ENCODE data around the gene MBLAC1. TPM values are rescaled to one million over a fixed set of nuclear protein-coding genes. Genes with fewer than 3 reads are reported as not detected.

MBLAC1 gene
- total and polyA plus RNA-seq, 10 of the 15 experiments (the other 5 are each of a cell fraction or from before 2014, with no cell fraction given) = 0.24 to 3.2 (median 1.8) TPM; not detected in 1

- H3K4me1 ChIP-seq (ENCODE audit: control insufficient read depth, insufficient read depth, low read length) = peaks cover 16% of the 10 kb centered on the region
- ChIA-PET POLR2A (interaction anchor here (0.5 to 2.9 kb wide), 18 partner anchors 11 to 441 kb away, joined by 3 to 39 read pairs (median 4); partner anchors contain the start of genes CNPY4, COPS6, GAL3ST4 and LAMTOR4), SMC1A (ENCODE audit: uncharacterized antibody, unreplicated experiment) (interaction anchor here (0.8 to 2.4 kb wide), 7 partner anchors 11 to 173 kb away, joined by 3 to 14 read pairs (median 4); no protein-coding TSS in a partner anchor), RAD21 (ENCODE audit: unreplicated experiment) (interaction anchor here (0.8 to 2.7 kb wide), 6 partner anchors 12 to 438 kb away, joined by 3 to 23 read pairs (median 8); partner anchors contain the start of gene MBLAC1), CTCF (interaction anchor here (0.6 to 1.7 kb wide), 7 partner anchors 11 to 245 kb away, joined by 3 to 4 read pairs (median 3); no protein-coding TSS in a partner anchor)
- H2AFZ ChIP-seq (ENCODE audit: control insufficient read depth, low read depth, low read length) = no peak overlapping the region; the same call in none of the 2 replicates
- peak overlapping the region; percentile 80 for H3K4me2 ChIP-seq (ENCODE audit: control insufficient read depth, insufficient read depth)
- H3K79me2 ChIP-seq (ENCODE audit: control insufficient read depth, insufficient read depth, low read length) = peaks cover 29% of the 10 kb centered on the region
- FAIRE-seq = peak; percentile 92
- peak; percentile 89 for ATAC-seq
- H3K27me3 ChIP-seq (replicated peaks in 1 of 2; ENCODE audit: control insufficient read depth in 2 of 2, insufficient read depth in 2 of 2, low read length in 1 of 2) = no peaks in the 10 kb centered on the region
- peaks cover 31 to 34% of the 10 kb centered on the region in 2 experiments for H3K36me3 ChIP-seq (ENCODE audit: control insufficient read depth in 2 of 2, insufficient read depth in 2 of 2, low read length in 1 of 2)
- DNase-seq (ENCODE audit: low read depth, low spot score) = peak; percentile 56
- in situ Hi-C loops (cut with MboI) (no loop called here), intact Hi-C loops (cut with micrococcal nuclease; ENCODE audit: unreplicated experiment) (loop anchor here (1.0 to 2.0 kb wide), 3 partner anchors 18 to 48 kb away; partner anchors contain the start of gene LAMTOR4)
- H3K27ac ChIP-seq (ENCODE audit: control insufficient read depth, insufficient read depth) = peak overlapping the region; percentile 97
- peak overlapping the region; percentile 98 for H3K9ac ChIP-seq (ENCODE audit: control insufficient read depth, insufficient read depth, low read length)
- peaks cover 2% of the 10 kb centered on the region; the same call in 1 of the 2 replicates for H4K20me1 ChIP-seq (ENCODE audit: control insufficient read depth, insufficient read depth)
- WGBS (ENCODE audit: insufficient coverage, insufficient replicate concordance, low lambda C conversion rate, missing lambda C conversion rate) = 1% methylated on average over 57 of the region's 61 CpGs
- H3K9me3 ChIP-seq (replicated peaks; ENCODE audit: control insufficient read depth, insufficient read depth, low read length) = no peaks in the 10 kb centered on the region
- H3K4me3 ChIP-seq = peak overlapping the region; percentile 88
- no TSS peak for BruUV-seq (replicated peaks)
- no peak for TF ChIP-seq ZNF687 (IDR thresholded peaks at IDR 0.05)
- TF ChIP-seq BHLHE40 (IDR thresholded peaks at IDR 0.05; ENCODE audit: borderline replicate concordance in 1 of 2, low read depth in 2 of 2, low read length in 1 of 2) = peak; percentile 38 to 84; a peak in 3 of 4 replicates
- TF ChIP-seq ZNF207 (IDR thresholded peaks at IDR 0.05; ENCODE audit: borderline replicate concordance) = peak; percentile 87; the same call in 1 of the 2 replicates
- peak; percentile 90 for TF ChIP-seq ELK1 (IDR thresholded peaks at IDR 0.05; ENCODE audit: low read depth, low read length)
- no peak for TF ChIP-seq HDGF (IDR thresholded peaks at IDR 0.05)
- no peak for TF ChIP-seq PRDM15 (CRISPR knock-in tag; IDR thresholded peaks at IDR 0.05)
- TF ChIP-seq NFIC (IDR thresholded peaks at IDR 0.05; ENCODE audit: low read depth, low read length) = no peak
- TF ChIP-seq RFX5 (IDR thresholded peaks at IDR 0.05; ENCODE audit: low read depth, low read length) = no peak
- TF ChIP-seq SMC3 (IDR thresholded peaks at IDR 0.05; ENCODE audit: borderline replicate concordance, low read length) = no peak
- no peak; the same call in 1 of the 2 replicates for TF ChIP-seq RAD51 (IDR thresholded peaks at IDR 0.05)
- TF ChIP-seq GATAD2B (conservative IDR thresholded peaks at IDR 0.05; ENCODE audit: low read depth) = peak; percentile 94
These were observed 26.2 kb upstream of the MBLAC1 start for GRCh38 chr7:100100420-100101015.

Measured in GM12878 (cell line).